Measurements from ENCODE around the gene SERPINB2.
A peak's percentile ranks its signal among the peaks of the same experiment; 100 is the strongest.
"Not testable (repeated sequence)": the region's sequence is repeated elsewhere in the genome, so short reads cannot be mapped to it uniquely, and the experiment has no call there.

SERPINB2 gene

DNA sequence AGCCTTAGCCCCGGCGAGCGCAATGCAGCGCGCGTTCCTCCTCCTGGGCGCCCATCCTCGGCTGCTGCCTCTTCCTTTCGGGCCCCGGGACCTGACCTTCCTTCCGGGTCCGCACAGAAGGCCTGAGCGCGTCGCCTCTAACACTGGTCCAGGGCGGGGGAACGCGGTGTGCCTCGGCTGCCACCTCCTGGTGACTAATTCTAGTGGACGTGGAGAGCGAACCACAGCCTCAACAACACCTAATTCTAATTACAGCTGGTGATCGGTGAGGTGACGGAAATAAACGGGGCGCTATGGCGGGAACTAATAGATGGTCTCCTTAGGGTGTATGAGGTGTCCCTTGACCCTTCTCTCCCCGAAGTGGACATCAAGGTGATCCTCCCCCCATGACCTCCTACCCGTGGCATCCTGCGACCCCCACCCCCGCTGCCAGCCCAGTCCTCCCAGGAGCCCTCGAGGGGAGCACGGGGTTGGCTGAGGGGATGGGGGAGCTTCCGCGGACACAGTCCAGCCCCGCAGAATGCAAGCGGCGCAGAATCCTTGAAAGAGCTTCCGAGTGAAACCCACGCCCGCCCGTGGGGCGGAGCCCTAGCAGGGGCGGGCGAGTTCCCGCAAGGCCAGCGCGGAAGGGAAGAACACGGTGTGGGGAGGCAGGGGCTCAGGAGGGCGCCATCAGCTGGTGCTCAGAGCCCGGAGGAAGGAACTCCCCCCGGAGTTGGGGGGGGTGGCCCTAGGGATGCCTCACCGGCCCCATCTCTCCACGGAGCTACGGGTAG, 48.8 kb downstream of the SERPINB2 start:
- peak; percentile 70 for DNase-seq (ENCODE audit: low spot score)

DNA sequence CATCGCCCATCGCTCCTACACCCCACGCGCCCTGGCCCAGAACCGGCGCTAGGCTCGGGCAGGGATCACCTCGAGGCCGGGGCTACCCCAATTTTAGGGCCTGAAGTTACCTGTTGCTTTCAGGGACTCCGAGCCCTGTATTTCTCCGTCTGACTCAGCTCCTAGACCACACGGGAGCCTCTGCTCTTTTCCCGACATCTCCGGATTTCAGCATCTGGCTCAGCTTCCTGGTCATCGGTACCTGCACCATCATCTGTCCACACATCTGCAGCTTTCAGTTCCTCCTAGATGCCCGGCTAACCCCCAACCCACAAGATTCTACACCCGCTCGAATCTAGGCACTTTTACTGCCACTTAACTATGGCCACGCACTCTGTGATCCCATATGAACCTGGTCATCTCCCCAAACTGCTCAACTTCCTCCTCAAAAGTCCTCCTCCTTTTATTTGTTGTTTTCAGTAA, 49.5 kb downstream of the SERPINB2 start:
- no peak for DNase-seq (ENCODE audit: low spot score)

DNA sequence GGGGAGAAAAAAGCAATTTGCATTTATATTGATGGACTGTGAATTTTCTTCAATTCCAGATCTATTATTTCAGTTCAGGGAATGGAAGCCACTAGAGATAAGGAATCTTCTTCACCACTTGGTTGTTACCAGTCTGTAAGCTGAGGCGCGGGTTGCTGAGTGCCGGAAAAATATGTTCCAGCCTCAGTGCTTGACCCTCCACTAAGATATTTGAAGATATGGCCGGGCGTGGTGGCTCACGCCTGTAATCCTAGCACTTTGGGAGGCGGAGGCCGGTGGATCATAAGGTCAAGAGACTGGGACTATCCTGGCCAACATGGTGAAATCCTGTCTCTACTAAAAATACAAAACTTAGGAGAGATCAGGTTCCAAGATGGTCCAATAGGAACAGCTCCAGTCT, 52.5 kb downstream of the SERPINB2 start:
- DNase-seq (ENCODE audit: low spot score): no peak

DNA sequence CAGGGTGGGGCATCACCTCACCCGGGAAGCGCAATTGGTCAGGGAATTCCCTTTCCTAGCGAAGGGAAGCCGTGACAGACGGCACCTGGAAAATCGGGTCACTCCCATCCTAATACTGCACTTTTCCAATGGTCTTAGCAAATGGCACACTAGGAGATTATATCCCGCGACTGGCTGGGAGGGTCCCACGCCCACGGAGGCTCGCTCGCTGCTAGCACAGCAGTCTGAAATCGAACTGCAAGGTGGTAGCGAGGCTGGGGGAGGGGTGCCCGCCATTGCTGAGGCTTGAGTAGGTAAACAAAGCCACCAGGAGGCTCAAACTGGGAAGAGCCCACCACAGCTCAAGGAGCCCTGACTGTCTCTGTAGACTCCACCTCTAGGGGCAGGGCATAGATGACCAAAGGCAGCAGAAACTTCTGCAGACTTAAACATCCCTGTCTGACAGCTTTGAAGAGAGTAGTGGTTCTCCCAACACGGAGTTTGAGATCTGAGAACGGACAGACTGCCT, 53.1 kb downstream of the SERPINB2 start:
- not testable (repeated sequence) for DNase-seq (ENCODE audit: low spot score)

DNA sequence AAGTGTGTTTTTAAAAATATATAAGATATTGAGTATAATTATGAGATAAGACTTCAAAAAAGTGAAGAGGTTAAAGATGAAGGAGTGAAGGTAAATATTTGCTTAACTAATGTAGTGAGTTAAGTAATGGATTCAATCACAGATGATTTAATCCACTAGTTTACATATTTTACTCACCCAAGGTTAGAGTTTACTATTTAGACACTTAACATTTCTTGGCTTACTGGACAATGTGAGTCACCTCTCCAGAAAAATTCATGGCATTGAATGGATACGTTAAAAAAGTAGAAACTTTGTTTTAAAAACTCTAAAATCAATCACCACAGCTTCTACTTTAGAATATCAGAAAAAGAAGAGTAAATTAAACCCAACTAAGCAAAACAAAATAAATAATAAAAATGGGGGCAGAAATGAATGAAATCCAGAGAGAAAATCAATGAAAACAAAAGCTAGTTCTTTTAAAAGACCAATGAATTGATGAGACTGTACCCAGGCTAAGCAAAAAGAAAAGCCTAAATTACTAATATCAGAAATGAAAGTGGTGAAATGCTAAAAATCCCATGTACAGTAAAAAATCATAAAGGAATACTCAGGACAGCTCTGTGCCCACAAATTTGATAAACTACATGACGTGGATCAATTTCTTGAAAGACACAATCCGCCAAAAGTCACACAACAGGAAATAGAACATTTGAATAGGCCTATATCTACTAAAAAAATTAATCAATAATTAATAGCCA, 59.7 kb downstream of the SERPINB2 start:
- no peak for DNase-seq (ENCODE audit: low spot score)

DNA sequence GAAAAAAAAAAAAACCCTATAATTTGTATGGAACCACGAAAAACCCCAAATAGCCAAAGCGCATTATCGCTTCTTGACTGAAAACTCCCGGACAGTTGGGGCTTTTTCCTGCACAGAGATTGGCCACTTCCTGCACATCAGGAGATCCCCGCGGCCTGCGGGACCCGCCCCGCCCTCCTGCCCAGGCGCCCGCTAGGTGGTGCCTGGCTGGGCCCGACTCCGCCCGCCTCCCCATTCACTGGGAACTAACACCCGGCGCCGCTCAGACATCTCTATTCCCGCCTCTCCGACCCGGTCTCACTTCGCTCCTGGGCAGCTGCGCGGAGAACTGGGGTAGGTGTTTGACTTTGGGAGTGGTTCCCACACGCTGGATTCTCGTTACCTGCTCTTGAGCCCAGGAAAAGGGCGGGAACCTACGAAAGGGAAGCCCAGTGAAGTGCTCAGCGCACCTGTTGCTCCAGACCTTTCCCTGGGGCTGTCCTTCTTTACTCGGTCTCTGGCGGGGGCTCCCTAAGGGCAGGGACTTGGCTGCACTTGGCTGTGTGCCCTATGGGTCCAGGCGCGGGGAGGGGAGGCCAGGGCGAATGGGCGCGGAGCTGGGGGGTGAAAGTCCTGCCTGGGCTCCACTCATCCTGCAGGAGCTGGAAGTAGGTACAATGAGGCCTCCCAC, 61.7 kb downstream of the SERPINB2 start, which contains the start of gene HMSD:
Gene HMSD, plus strand, starts transcription at position 234 of the 670 bp plus-strand sequence. CDS start 4,155 bp downstream, outside the sequence.
- DNase-seq (ENCODE audit: low spot score): peak; percentile 2

DNA sequence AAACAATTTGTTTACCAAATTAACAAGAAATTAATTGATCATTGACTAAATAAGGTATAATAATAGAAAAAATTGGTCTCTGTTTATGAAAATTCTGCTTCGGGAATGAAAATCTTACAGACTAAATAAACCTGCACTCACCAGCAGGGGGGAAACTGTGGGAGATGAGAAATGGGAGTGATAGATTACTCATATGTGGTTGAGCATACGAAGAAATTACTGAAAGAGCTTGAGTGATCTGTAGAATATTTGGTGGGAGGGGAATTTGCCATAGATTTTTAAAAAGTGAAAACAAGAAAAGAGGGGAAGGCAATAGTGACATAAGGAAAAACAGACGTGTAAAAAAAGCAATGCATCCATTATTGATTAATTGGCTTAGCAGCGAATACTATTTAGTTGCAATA, 63.8 kb downstream of the SERPINB2 start:
- DNase-seq (ENCODE audit: low spot score): no peak
